Esophagus squamous epithelium (tissue), 4 donors: ENCODE results near the gene BORCS8.

Experiments used
- CTCF ChIP-seq, 6 experiments: fragments of 450-650 bp in 4 of 6; fragments of 200-600 bp in 2 of 6; sonication (generic) in 2 of 6; IDR thresholded peaks; one replicate each; pipeline ENCODE4 v1.5.1; 2016 to 2019; ENCODE audit warnings: antibody characterized with exemption in 6 of 6, mild to moderate bottlenecking in 4 of 6, moderate library complexity in 4 of 6
- POLR2A ChIP-seq, 4 donors: fragments of 450-650 bp; IDR thresholded peaks; one replicate each; pipeline ENCODE4 v1.6.1; 2017; ENCODE audit warnings: antibody characterized with exemption in 4 of 4, mild to moderate bottlenecking in 4 of 4, moderate library complexity in 3 of 4

GRCh38 chr19:19185853-19186740, 5.9 kb downstream of the BORCS8 start:
- TF ChIP-seq CTCF (IDR thresholded peaks at IDR 0.05) (peak in 5 of 6 experiments; percentile 42 to 71 (median 44)), POLR2A (IDR thresholded peaks at IDR 0.05) (no peak)
